Measurements from ENCODE around the gene NRIP2. TPM values are rescaled to one million over a fixed set of nuclear protein-coding genes. Genes with fewer than 3 reads are reported as not detected.

The NRIP2 gene
- total RNA-seq, 2 donors from 2014 or later: 0.59 to 3.0 TPM

DNA sequence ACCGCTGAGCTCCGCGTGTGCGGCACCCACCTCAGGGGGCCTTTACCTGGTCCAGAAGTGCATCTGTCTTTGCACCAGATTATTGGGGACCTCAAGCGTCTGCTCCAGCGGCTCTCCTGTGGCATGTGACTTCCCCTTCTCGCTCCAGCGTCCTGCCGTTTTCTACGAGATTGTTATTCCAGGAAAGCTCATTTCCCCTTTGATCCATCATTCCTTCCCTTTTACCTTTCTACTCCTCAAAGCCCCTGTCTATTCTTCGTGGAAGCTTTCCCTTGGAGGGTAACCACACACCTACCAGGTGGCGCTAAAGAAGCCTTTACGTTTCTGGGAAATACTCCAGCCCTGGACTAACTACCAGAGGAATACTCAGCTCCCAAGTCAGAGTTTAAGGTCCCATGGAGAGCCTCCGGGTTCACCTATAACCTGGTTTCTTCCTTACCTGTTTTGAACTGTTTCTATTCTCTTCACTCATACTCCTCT lies 38.6 kb downstream of the NRIP2 start:
- no peak for DNase-seq (ENCODE audit: low spot score)
- no peak for TF ChIP-seq CTCF (IDR thresholded peaks at IDR 0.05)
- Histone ChIP-seq H3K4me1 (peaks cover 0 to 33% of the 10 kb centered on the region in 2 donors), H3K4me3 (peak overlapping the region; percentile 77 to 84), H3K27me3 (no peaks in the 10 kb centered on the region), H3K36me3 (peaks cover 36% of the 10 kb centered on the region), H3K9me3 (no peaks in the 10 kb centered on the region), H3K27ac (peak overlapping the region; percentile 78 to 84)

DNA sequence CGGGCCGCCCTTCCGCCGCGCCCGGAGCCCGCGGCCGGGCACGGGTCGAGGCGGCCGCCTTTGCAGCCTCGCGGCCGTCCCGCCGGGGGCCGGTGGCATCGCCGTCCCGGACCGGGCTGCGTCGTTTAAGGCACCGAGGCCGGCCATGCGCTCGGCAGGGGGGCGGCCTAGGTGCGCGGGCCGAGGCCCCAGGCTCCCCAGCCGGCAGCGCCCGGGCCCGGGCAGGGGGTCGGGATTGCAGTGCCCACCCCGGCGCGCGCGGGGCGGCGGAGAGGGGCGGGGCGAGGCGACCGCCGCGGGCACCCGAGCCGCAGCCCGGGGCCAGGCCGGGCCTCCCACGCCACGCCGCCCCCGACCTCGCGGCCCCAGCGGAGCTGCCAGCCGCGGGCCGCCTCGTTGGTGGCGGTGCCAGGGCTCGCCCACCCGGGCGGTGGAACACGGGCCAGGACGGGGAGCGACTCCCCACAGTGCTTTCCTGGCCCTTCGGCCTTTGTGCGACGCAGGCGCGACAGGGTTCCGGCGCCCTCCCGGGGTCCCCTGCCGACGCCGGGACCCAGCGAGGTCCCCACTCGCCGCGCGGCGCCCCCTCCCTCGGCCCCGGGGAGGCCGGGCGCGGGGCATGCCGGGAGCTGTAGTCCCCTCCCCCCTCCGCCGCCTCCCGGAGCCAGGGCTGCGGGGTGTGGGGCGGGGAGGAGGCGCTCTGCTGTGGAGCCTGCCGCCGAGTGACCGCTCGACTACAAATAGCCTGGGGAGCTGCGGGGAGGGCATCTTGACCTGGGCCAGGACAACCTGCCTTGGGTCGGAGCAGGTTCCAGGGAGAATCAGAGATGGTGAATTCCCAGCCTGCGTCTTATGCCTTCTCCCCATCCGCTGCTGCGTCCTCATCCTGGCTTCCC lies 39.3 kb downstream of the NRIP2 start:
- Histone ChIP-seq H3K9me3 (no peaks in the 10 kb centered on the region), H3K4me3 (peak overlapping the region; percentile 77 to 84)
- DNase-seq (ENCODE audit: low spot score): peak; percentile 76

GRCh38 chr12:2794736-2795289 lies 40.0 kb downstream of the NRIP2 start, which contains the start of gene FKBP4:
Gene FKBP4 (plus strand): TSS chr12:2794970. CDS start chr12:2795140, 170 bp downstream.
- Histone ChIP-seq H3K9me3 (no peaks in the 10 kb centered on the region), H3K27me3 (no peaks in the 10 kb centered on the region), H3K4me1 (peaks cover 0 to 29% of the 10 kb centered on the region in 2 donors), H3K27ac (peak within 1 kb of the TSS; percentile 84 to 85), H3K4me3 (peak within 1 kb of the TSS; percentile 77 to 84), H3K36me3 (peaks cover 22% of the 10 kb centered on the region)
- no peak for TF ChIP-seq CTCF (IDR thresholded peaks at IDR 0.05)
- DNase-seq (ENCODE audit: low spot score): peak; percentile 89

More for the DNA sequence above, 39.3 kb downstream of the NRIP2 start:
- Histone ChIP-seq H3K27ac (peak overlapping the region; percentile 84 to 85), H3K27me3 (no peaks in the 10 kb centered on the region), H3K4me1 (peaks cover 0 to 29% of the 10 kb centered on the region in 2 donors), H3K36me3 (peaks cover 29% of the 10 kb centered on the region)
- TF ChIP-seq CTCF (IDR thresholded peaks at IDR 0.05): peak in 1 of 2 donors; percentile 15

DNA sequence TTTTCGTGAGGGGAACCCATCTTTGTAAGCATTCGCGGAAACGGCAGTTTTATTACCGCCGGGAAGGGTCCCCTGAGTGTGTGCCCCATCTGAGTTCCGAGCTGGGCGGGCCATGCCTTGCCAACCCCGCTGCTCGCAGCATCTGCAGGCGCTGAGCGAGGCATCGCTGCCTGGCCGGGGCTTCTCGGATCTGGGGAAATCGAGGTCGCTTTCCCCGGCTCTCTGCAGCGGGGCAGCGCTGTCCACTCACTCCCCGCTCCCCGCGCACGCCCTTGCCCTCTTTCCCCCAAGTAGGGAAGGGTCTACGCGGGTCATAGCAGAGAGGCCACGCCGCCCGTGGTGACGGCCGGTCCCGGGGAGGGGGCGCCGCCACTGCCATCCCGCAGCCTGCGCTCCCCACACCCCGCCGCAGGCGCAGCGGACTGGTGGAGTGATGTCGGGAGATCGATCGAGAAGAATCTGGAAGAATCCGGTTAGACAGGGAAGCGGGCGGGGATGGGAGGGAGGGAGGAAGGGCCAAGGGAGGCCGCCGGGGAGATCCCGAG lies 40.6 kb downstream of the NRIP2 start:
- no peak for DNase-seq (ENCODE audit: low spot score)
- Histone ChIP-seq H3K36me3 (peaks cover 16% of the 10 kb centered on the region), H3K4me1 (peaks cover 0 to 29% of the 10 kb centered on the region in 2 donors), H3K27ac (peak overlapping the region; percentile 80 to 85), H3K9me3 (no peaks in the 10 kb centered on the region), H3K27me3 (no peaks in the 10 kb centered on the region), H3K4me3 (peak overlapping the region; percentile 77 to 84)
- TF ChIP-seq CTCF (IDR thresholded peaks at IDR 0.05): no peak

- H3K4me1 ChIP-seq: peaks cover 0 to 29% of the 10 kb centered on the region in 2 donors
- H3K9me3 ChIP-seq: no peaks in the 10 kb centered on the region
- H3K27ac ChIP-seq: no peak overlapping the region
- no peak for DNase-seq (ENCODE audit: low spot score)
- no peak overlapping the region for H3K4me3 ChIP-seq
- TF ChIP-seq CTCF (IDR thresholded peaks at IDR 0.05): no peak
- peaks cover 9% of the 10 kb centered on the region for H3K36me3 ChIP-seq
- no peaks in the 10 kb centered on the region for H3K27me3 ChIP-seq
Observed at GRCh38 chr12:2793561-2793960, 41.3 kb downstream of the NRIP2 start.

Measured in right atrium auricular region (tissue), 2 donors.